IPS DF 6.9 (cell line): ENCODE data around the gene HSDL2.

Source experiments
- DNase-seq: peaks from one replicate; pipeline ENCODE4 v3.0.0-alpha.2; 2013; ENCODE audit warnings: low read depth, low spot score
- H3K27ac ChIP-seq: one replicate; pipeline ENCODE4 v1.5.1; 2013; ENCODE audit warnings: low read length, control low read depth
- H3K27me3 ChIP-seq: 2 replicates; pipeline ENCODE4 v1.6.1; 2013; ENCODE audit warnings: mild to moderate bottlenecking, low read length; ENCODE audit not compliant: control insufficient read depth, insufficient read depth
- H3K36me3 ChIP-seq: 2 replicates; pipeline ENCODE4 v1.6.1; 2013; ENCODE audit warnings: low read length; ENCODE audit not compliant: control insufficient read depth, insufficient read depth
- H3K4me1 ChIP-seq: 2 replicates; pipeline ENCODE4 v1.6.1; 2013; ENCODE audit warnings: low read length; ENCODE audit not compliant: control insufficient read depth, insufficient read depth
- H3K4me3 ChIP-seq: 2 replicates; pipeline ENCODE4 v1.5.1; 2013; ENCODE audit warnings: mild to moderate bottlenecking, low read length
- H3K9me3 ChIP-seq: 2 replicates; pipeline ENCODE4 v1.6.1; 2013; ENCODE audit warnings: low read length, inconsistent platforms; ENCODE audit not compliant: control insufficient read depth, insufficient read depth
- WGBS: extraction: QIAGEN DNeasy Blood & Tissue Kit; methylation state at CpG from one replicate; pipeline ENCODE4 v1.1.7; 2013; ENCODE audit warnings: mixed read lengths, missing lambda C conversion rate; ENCODE audit not compliant: insufficient read length, insufficient coverage; 5-methylcytosine and 5-hydroxymethylcytosine counted together

HSDL2 gene

GRCh38 chr9:112477330-112477729 is 97.4 kb downstream of the HSDL2 start:
- no CpG with 5 or more reads among the region's 2 CpGs for WGBS
- DNase-seq = no peak
- no peak overlapping the region for H3K27ac ChIP-seq
- H3K4me3 ChIP-seq = no peak overlapping the region
- no peaks in the 10 kb centered on the region for H3K36me3 ChIP-seq
- no peaks in the 10 kb centered on the region for H3K9me3 ChIP-seq
- no peaks in the 10 kb centered on the region for H3K4me1 ChIP-seq
- H3K27me3 ChIP-seq = no peaks in the 10 kb centered on the region

- Histone ChIP-seq H3K9me3 (no peaks in the 10 kb centered on the region), H3K27me3 (no peaks in the 10 kb centered on the region), H3K4me3 (no peak overlapping the region), H3K4me1 (no peaks in the 10 kb centered on the region), H3K36me3 (no peaks in the 10 kb centered on the region), H3K27ac (no peak overlapping the region)
- no peak for DNase-seq
Observed at GRCh38 chr9:112479221-112479620, 99.3 kb downstream of the HSDL2 start.

DNA sequence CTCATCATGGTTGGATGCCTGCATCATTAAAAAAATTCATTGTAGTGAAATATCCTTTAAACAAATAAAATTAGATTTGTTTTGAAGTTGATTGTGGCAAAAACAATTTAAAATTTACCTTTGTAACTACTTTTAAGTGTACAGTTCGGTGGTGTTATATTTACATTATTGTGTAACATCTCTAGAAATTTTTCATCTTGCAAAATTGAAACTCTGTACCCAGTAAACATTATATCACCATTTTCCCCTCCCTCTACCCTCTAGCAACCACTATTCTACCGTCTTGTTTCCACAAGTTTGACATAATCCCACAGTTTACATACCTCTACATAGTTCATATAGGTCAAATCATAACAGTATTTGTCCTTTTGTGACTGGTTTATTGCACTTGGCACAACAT is 104.7 kb downstream of the HSDL2 start:
- DNase-seq = no peak
- Histone ChIP-seq H3K36me3 (no peaks in the 10 kb centered on the region), H3K27ac (no peak overlapping the region), H3K27me3 (no peaks in the 10 kb centered on the region), H3K4me1 (no peaks in the 10 kb centered on the region), H3K9me3 (no peaks in the 10 kb centered on the region), H3K4me3 (no peak overlapping the region)
- no CpG with 5 or more reads among the region's 2 CpGs for WGBS

- Histone ChIP-seq H3K9me3 (no peaks in the 10 kb centered on the region), H3K36me3 (no peaks in the 10 kb centered on the region), H3K27me3 (no peaks in the 10 kb centered on the region), H3K4me3 (no peak overlapping the region), H3K27ac (no peak overlapping the region), H3K4me1 (0 out of 2 replicates have a peak, but pooled peaks cover 1% of the 10 kb centered on the region)
- no CpG with 5 or more reads among the region's 3 CpGs for WGBS
- no peak for DNase-seq
Observed at GRCh38 chr9:112485574-112485973, 105.7 kb downstream of the HSDL2 start.

DNA sequence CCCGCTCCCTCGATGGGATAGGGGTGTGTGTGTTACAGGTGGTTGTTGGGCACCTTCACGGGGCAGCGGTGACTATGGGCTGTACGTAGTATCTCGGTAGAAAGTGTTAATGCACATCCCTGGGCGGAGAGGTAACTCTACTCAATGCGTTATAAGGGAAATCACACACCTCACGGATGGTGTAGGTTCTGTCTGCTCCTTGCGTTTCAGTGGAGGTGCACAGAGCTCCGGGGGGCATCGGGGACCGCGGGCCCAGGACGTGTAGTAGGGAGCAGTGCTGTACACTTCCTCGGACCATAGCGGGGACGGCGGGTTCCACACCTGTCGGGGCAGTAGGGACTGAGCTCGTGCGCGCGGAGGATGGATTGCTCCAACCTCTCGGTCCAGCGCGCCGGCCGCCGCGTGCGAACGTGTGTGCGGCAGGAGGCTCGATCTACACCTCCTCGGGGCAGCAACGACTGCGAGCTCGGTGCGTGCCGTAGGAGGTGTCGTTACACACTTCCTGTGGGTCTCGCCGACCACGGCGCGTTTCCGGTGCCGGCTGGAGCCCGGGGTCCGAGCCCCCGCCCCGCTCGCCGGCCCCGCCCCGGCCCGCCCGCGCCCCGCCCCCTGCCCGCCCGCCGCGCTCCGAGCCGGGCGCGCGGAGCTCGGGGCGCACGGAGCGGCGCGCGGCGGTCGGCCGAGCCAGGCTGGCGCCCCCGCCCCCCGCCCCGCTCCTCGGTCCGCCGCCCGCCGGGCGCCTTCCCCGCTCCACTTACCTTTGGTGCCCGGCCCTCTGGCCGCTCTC is 106.5 kb downstream of the HSDL2 start, which contains the start of gene KIAA1958:
TSS of gene KIAA1958 (plus strand) at position 607 of the 787 bp plus-strand sequence. CDS start 87,254 bp downstream, outside the sequence.
- DNase-seq = peak; percentile 63
- no peaks in the 10 kb centered on the region for H3K36me3 ChIP-seq
- H3K27ac ChIP-seq = no peak within 1 kb of the TSS
- H3K4me1 ChIP-seq = 0 out of 2 replicates have a peak, but pooled peaks cover 1% of the 10 kb centered on the region
- H3K9me3 ChIP-seq = no peaks in the 10 kb centered on the region
- no CpG with 5 or more reads among the region's 93 CpGs for WGBS
- H3K27me3 ChIP-seq = no peaks in the 10 kb centered on the region
- H3K4me3 ChIP-seq = peak within 1 kb of the TSS; percentile 80

GRCh38 chr9:112487008-112487798 is 107.3 kb downstream of the HSDL2 start:
- no peak overlapping the region for H3K27ac ChIP-seq
- no CpG with 5 or more reads among the region's 80 CpGs for WGBS

DNA sequence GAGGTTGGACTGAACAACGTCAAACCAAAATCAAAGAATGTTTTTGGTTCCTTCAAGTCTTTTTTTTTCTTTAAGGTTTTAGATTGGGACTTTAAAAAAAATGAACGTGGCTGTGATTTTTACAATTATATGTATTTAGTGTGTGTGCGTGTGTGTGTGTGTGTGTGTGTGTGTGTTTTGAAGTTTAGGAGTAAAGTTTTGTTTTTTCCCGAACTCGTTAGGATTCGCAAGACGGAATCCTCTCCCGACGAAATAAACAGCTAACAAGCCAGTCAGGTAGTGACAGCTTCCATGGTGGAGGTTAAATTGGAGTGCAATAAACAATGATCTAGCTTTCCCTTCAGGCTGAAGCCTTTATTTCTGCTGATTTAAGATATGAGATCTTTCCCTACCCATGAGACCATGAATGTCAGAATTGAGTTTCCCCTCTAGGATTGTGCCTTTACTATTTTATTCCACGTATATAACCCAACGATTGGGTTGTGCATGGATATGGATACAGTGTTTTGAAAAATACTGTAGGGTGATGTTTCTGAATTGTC is 108.0 kb downstream of the HSDL2 start:
- H3K27me3 ChIP-seq = no peaks in the 10 kb centered on the region
- no peaks in the 10 kb centered on the region for H3K9me3 ChIP-seq
- no peak for DNase-seq
- no peak overlapping the region for H3K27ac ChIP-seq
- H3K36me3 ChIP-seq = no peaks in the 10 kb centered on the region
- no CpG with 5 or more reads among the region's 11 CpGs for WGBS
- 0 out of 2 replicates have a peak, but pooled peaks cover 1% of the 10 kb centered on the region for H3K4me1 ChIP-seq
- peak overlapping the region; percentile 80; the same call in 1 of the 2 replicates for H3K4me3 ChIP-seq

More at GRCh38 chr9:112487008-112487798, 107.3 kb downstream of the HSDL2 start:
- Histone ChIP-seq H3K9me3 (no peaks in the 10 kb centered on the region), H3K4me3 (peak overlapping the region; percentile 80), H3K27me3 (no peaks in the 10 kb centered on the region), H3K36me3 (no peaks in the 10 kb centered on the region), H3K4me1 (0 out of 2 replicates have a peak, but pooled peaks cover 1% of the 10 kb centered on the region)
- DNase-seq = no peak

- DNase-seq = no peak
- H3K4me3 ChIP-seq = no peak overlapping the region
- H3K27me3 ChIP-seq = no peaks in the 10 kb centered on the region
- H3K9me3 ChIP-seq = no peaks in the 10 kb centered on the region
- H3K27ac ChIP-seq = no peak overlapping the region
- WGBS = no CpG with 5 or more reads among the region's 5 CpGs
- 0 out of 2 replicates have a peak, but pooled peaks cover 1% of the 10 kb centered on the region for H3K4me1 ChIP-seq
- H3K36me3 ChIP-seq = no peaks in the 10 kb centered on the region; the same call in 1 of the 2 replicates
Observed at GRCh38 chr9:112489039-112489546, 109.2 kb downstream of the HSDL2 start.

DNA sequence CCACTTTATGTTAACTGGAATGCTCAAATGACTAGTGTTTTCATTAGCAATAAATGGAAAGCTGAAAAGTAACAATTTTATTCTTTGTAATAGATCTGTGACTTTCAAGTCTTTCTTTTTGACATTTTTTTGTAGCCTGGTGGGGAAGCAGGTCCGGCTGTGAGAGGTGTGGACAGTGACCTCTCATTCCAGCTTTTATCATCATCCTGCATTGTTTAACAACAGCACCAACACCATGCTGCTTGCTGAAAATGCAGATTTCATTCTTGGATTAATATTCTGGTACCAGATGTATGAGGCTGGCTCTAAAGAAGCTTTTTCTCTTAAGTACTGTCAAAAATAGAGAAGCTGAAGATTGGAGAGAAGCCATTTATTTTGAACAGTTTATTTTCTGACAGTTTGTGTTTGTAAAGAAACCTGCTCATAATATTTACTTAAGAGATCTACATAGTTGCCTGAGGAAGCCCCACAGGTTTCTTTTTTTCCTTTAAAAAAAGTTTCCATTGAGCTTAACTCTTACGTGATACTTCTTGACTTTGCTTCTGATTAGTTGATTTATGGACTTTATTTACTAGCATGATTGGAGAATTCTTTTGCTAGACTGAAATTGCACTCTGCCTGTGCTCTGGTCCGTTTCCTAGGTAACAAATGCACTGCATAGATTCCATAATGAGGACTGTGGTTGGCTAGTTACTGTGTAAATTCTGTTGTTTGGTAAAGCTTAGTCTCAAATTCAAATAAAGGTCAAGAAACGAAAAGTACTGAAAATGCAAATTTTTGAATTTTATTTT is 110.2 kb downstream of the HSDL2 start:
- no peaks in the 10 kb centered on the region for H3K27me3 ChIP-seq
- H3K9me3 ChIP-seq = no peaks in the 10 kb centered on the region
- no peak overlapping the region for H3K27ac ChIP-seq
- H3K4me1 ChIP-seq = 0 out of 2 replicates have a peak, but pooled peaks cover 1% of the 10 kb centered on the region
- WGBS = no CpG with 5 or more reads among the region's 4 CpGs
- no peaks in the 10 kb centered on the region; the same call in 1 of the 2 replicates for H3K36me3 ChIP-seq
- no peak overlapping the region for H3K4me3 ChIP-seq
- DNase-seq = no peak
